Endothelial cell of umbilical vein (primary cell): ENCODE data around the gene MT1E. TPM values are rescaled to one million over a fixed set of nuclear protein-coding genes. Genes with fewer than 3 reads are reported as not detected.

Experiments
- BruUV-seq: library from RNA; stranded (reverse); fragments of 400-500 nt; replicated peaks from 2 replicates; lab custom pipeline; 2021; lab: Mats Ljungman, UMichigan
- CTCF ChIA-PET: fragments of 300-600, 350-600 bp; sonication (Branson Sonifier 250); formaldehyde crosslinking; loops from one replicate; lab custom pipeline; 2021; ENCODE audit warnings: antibody characterized with exemption, inconsistent platforms; lab: Charles Lee
- POLR2A ChIA-PET: fragments of 300-600, 350-600 bp; sonication (Branson Sonifier 250); formaldehyde crosslinking; loops from one replicate; lab custom pipeline; 2021; ENCODE audit warnings: antibody characterized with exemption, inconsistent platforms; lab: Charles Lee
- DNase-seq: peaks from one replicate; pipeline ENCODE4 v3.0.0-alpha.2; 2011; ENCODE audit warnings: low read depth, low spot score
- FAIRE-seq: peaks from 2 replicates; lab custom pipeline; 2011; peaks lifted over from hg19 to GRCh38; lab: Jason Lieb, UNC
- H2AFZ ChIP-seq: 2 replicates; pipeline ENCODE4 v1.6.0; 2012; ENCODE audit warnings: low read depth, low read length, control low read depth, inconsistent platforms
- H3K27ac ChIP-seq: 2 replicates; pipeline ENCODE4 v1.5.1; 2011; ENCODE audit warnings: low read depth, mild to moderate bottlenecking, control low read depth, low read length, moderate library complexity; ENCODE audit not compliant: insufficient read depth
- H3K27me3 ChIP-seq, 2 experiments: 2 replicates each; pipeline versions ENCODE4 v1.6.0 to v1.6.1; 2011; ENCODE audit warnings: low read length in 2 of 2, mixed read lengths in 1 of 2; ENCODE audit not compliant: control insufficient read depth in 2 of 2, insufficient read depth in 2 of 2
- H3K36me3 ChIP-seq, 2 experiments: 2 replicates in 1 of 2; 3 replicates in 1 of 2; pipeline ENCODE4 v1.5.1; 2011; ENCODE audit warnings: low read length in 2 of 2, mild to moderate bottlenecking in 1 of 2, moderate library complexity in 1 of 2; ENCODE audit not compliant: control insufficient read depth in 2 of 2, insufficient read depth in 2 of 2; ENCODE audit errors: extremely low read depth in 1 of 2
- H3K4me1 ChIP-seq: 3 replicates; pipeline ENCODE4 v1.5.1; 2011; ENCODE audit warnings: mild to moderate bottlenecking, low read length; ENCODE audit not compliant: control insufficient read depth, insufficient read depth; ENCODE audit errors: extremely low read depth
- H3K4me2 ChIP-seq: 2 replicates; pipeline ENCODE4 v1.6.1; 2011; ENCODE audit warnings: low read length, control low read depth, mixed read lengths; ENCODE audit not compliant: insufficient read depth
- H3K4me3 ChIP-seq, 3 experiments: fragments of 200-600 bp in 1 of 3; sonication (generic), shearing (Covaris generic) in 1 of 3; replicated peaks in 1 of 3; 2 replicates each; pipeline ENCODE4 v1.5.1; 2011 to 2016; ENCODE audit warnings: control low read depth in 3 of 3, low read length in 3 of 3, mild to moderate bottlenecking in 2 of 3, inconsistent platforms in 1 of 3, low read depth in 1 of 3, moderate library complexity in 1 of 3; ENCODE audit not compliant: insufficient read depth in 1 of 3
- H3K79me2 ChIP-seq: 2 replicates; pipeline ENCODE4 v1.6.0; 2012; ENCODE audit warnings: low read length, inconsistent platforms; ENCODE audit not compliant: control insufficient read depth, insufficient read depth
- H3K9ac ChIP-seq: replicated peaks from 2 replicates; pipeline ENCODE3; 2011; ENCODE audit warnings: low read length, control low read depth; ENCODE audit not compliant: insufficient read depth; ENCODE audit errors: extremely low read depth
- H3K9me1 ChIP-seq: replicated peaks from 3 replicates; pipeline ENCODE4 v1.6.0; 2011; ENCODE audit warnings: mild to moderate bottlenecking, low read length; ENCODE audit not compliant: control insufficient read depth, insufficient read depth; ENCODE audit errors: extremely low read depth
- H3K9me3 ChIP-seq: replicated peaks from 2 replicates; pipeline ENCODE4 v1.5.1; 2012; ENCODE audit warnings: low read length, inconsistent platforms; ENCODE audit not compliant: control insufficient read depth, insufficient read depth
- H4K20me1 ChIP-seq: replicated peaks from 2 replicates; pipeline ENCODE3; 2011; ENCODE audit warnings: mild to moderate bottlenecking, low read length; ENCODE audit not compliant: control insufficient read depth, insufficient read depth; ENCODE audit errors: extremely low read depth
- EZH2 ChIP-seq: IDR thresholded peaks from 2 replicates; pipeline ENCODE4 v1.6.1; 2012; ENCODE audit warnings: borderline replicate concordance, low read depth, mild to moderate bottlenecking, moderate library complexity, low read length, inconsistent platforms; ENCODE audit not compliant: severe bottlenecking
- FOS ChIP-seq: IDR thresholded peaks from 2 replicates; pipeline ENCODE4 v1.6.1; 2011; ENCODE audit warnings: mild to moderate bottlenecking, low read length, moderate library complexity, borderline replicate concordance; ENCODE audit not compliant: insufficient read depth
- GATA2 ChIP-seq: IDR thresholded peaks from 2 replicates; pipeline ENCODE4 v1.7.0; 2011; ENCODE audit warnings: low read depth, mild to moderate bottlenecking, moderate library complexity, mixed read lengths, low read length; ENCODE audit not compliant: insufficient read length, insufficient read depth
- JUN ChIP-seq: IDR thresholded peaks from 2 replicates; pipeline ENCODE4 v1.6.1; 2011; ENCODE audit warnings: borderline replicate concordance, low read depth; ENCODE audit not compliant: insufficient read length, insufficient read depth
- MAX ChIP-seq: IDR thresholded peaks from 2 replicates; pipeline ENCODE4 v1.6.1; 2011; ENCODE audit not compliant: insufficient read depth, insufficient read length
- MYC ChIP-seq: IDR thresholded peaks from one replicate; pipeline ENCODE4 v1.6.1; 2011; ENCODE audit warnings: mild to moderate bottlenecking, low read depth, low read length
- POLR2A ChIP-seq: IDR thresholded peaks from 2 replicates; pipeline ENCODE4 v1.6.1; 2012; ENCODE audit warnings: low read depth, mild to moderate bottlenecking, control low read depth, low read length
- POLR2AphosphoS5 ChIP-seq: IDR thresholded peaks from 2 replicates; pipeline ENCODE4 v1.6.1; 2012; ENCODE audit warnings: low read depth, mild to moderate bottlenecking, control low read depth, low read length, moderate library complexity; ENCODE audit not compliant: insufficient read depth
- dilution Hi-C: fragments of 300-500 bp; cut with MboI; formaldehyde crosslinking; loops from one replicate; pipeline ENCODE4 v1.15.0; 2019; ENCODE audit warnings: low sequenced_read_pairs; ENCODE audit not compliant: extremely low pct_ligation_motif_present
- intact Hi-C: fragments of 100-400 bp; cut with micrococcal nuclease; formaldehyde crosslinking; loops from one replicate; pipeline ENCODE4 v1.10.0; 2022
- polyA plus RNA-seq, 4 experiments: library from polyadenylated mRNA; depleted of rRNA in 3 of 4; stranded (reverse) in 3 of 4; unstranded in 1 of 4; fragments of >200 nt; gene quantifications; 2 replicates each; pipeline versions ENCODE4 v1.2.1 to v1.2.3, GENCODE V29; 2011 to 2012; ENCODE audit warnings: missing spikeins in 1 of 4
- total RNA-seq: library from RNA; stranded (reverse); gene quantifications from 2 replicates; pipeline ENCODE4 v1.2.3, GENCODE V29; 2021
- TF ChIP-seq, protein P1 (sequence below), 2 donors: IDR thresholded peaks; 1 replicate in 1 of 2; 2 replicates in 1 of 2; pipeline ENCODE4 v1.5.1; 2011; ENCODE audit warnings: low read length in 2 of 2, mild to moderate bottlenecking in 2 of 2, moderate library complexity in 2 of 2, control low read depth in 1 of 2, inconsistent platforms in 1 of 2, low read depth in 1 of 2; ENCODE audit not compliant: insufficient read depth in 1 of 2; ENCODE audit errors: extremely low read depth in 1 of 2

MT1E gene
- total and polyA plus RNA-seq, 2 donors (not counting 3 experiments of a cell fraction or from before 2014, with no cell fraction given): 208 to 346 TPM

DNA sequence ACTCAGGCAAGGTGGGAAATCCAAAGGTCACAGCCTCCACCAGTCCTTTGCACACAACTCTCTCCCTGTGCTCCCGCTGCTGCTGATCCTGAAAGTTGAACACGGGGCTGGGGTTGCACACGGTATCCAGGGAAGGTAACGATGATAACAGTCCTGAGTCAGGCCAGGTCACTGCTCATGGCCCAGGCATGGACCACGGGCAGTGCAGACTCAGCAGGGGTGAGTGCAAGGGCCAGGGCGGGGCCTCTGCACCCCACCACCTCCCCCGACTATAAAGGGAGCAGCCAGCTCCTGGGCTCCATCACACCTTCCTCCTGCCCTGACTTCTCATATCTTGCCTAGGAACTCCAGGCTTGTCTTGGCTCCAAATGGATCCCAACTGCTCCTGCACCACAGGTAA, 26.0 kb downstream of the MT1E start, which contains the start of gene MT1B:
MT1B (plus strand) TSS at position 301 of the 400 bp plus-strand sequence; CDS start at position 369, 68 bp downstream.
- no peak for TF ChIP-seq POLR2A
- TF ChIP-seq POLR2AphosphoS5: no peak
- TF ChIP-seq EZH2: no peak
- no peak for TF ChIP-seq FOS
- no peak for TF ChIP-seq GATA2
- TF ChIP-seq JUN: no peak
- no peak for TF ChIP-seq MAX
- TF ChIP-seq MYC: no peak
- TF ChIP-seq, protein P1, sequence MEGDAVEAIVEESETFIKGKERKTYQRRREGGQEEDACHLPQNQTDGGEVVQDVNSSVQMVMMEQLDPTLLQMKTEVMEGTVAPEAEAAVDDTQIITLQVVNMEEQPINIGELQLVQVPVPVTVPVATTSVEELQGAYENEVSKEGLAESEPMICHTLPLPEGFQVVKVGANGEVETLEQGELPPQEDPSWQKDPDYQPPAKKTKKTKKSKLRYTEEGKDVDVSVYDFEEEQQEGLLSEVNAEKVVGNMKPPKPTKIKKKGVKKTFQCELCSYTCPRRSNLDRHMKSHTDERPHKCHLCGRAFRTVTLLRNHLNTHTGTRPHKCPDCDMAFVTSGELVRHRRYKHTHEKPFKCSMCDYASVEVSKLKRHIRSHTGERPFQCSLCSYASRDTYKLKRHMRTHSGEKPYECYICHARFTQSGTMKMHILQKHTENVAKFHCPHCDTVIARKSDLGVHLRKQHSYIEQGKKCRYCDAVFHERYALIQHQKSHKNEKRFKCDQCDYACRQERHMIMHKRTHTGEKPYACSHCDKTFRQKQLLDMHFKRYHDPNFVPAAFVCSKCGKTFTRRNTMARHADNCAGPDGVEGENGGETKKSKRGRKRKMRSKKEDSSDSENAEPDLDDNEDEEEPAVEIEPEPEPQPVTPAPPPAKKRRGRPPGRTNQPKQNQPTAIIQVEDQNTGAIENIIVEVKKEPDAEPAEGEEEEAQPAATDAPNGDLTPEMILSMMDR (IDR thresholded peaks at IDR 0.05; ENCODE audit: extremely low read depth in 1 of 2, insufficient read depth in 1 of 2, low read depth in 1 of 2, low read length in 2 of 2): no peak
- no TSS peak for BruUV-seq
- dilution Hi-C loops: no loop called here
- no peak for DNase-seq
- H3K9me1 ChIP-seq: no peaks in the 10 kb centered on the region
- no peak for FAIRE-seq
- H3K27ac ChIP-seq: no peak within 1 kb of the TSS
- no peak within 1 kb of the TSS for H3K9ac ChIP-seq
- no peak within 1 kb of the TSS for H3K4me2 ChIP-seq
- H3K27me3 ChIP-seq: peaks cover 27 to 36% of the 10 kb centered on the region in 2 experiments
- H3K4me1 ChIP-seq: no peaks in the 10 kb centered on the region
- H3K36me3 ChIP-seq: no peaks in the 10 kb centered on the region
- ChIA-PET CTCF (interaction anchor here (2.2 kb wide), 1 partner anchor 21 kb away, joined by 6 read pairs; no protein-coding TSS in a partner anchor), POLR2A (no interaction called here)
- H3K79me2 ChIP-seq: no peaks in the 10 kb centered on the region
- intact Hi-C loops: no loop called here
- no peaks in the 10 kb centered on the region for H3K9me3 ChIP-seq
- H4K20me1 ChIP-seq: no peaks in the 10 kb centered on the region
- H3K4me3 ChIP-seq: no peak within 1 kb of the TSS
- no peak within 1 kb of the TSS for H2AFZ ChIP-seq
